ENCODE measurements around the gene SOSTDC1.

Gene SOSTDC1

GRCh38 chr7:16504019-16504418, 38.5 kb upstream of the SOSTDC1 start:
- ChIA-PET CTCF (interaction anchor here (0.6 kb wide), 1 partner anchor 56 kb away, joined by 3 read pairs; no protein-coding TSS in a partner anchor), POLR2A (no interaction called here)
- TF ChIP-seq ELF4 (IDR thresholded peaks at IDR 0.05): no peak
- TF ChIP-seq ARNT (IDR thresholded peaks at IDR 0.05): no peak
- TF ChIP-seq LEF1 (IDR thresholded peaks at IDR 0.05; ENCODE audit: borderline replicate concordance): no peak
- TF ChIP-seq SUZ12 (IDR thresholded peaks at IDR 0.05): no peak
- TF ChIP-seq FOXK2 (IDR thresholded peaks at IDR 0.05): no peak
- no peak for TF ChIP-seq CTBP1 (IDR thresholded peaks at IDR 0.05; ENCODE audit: borderline replicate concordance)
- TF ChIP-seq TARDBP (IDR thresholded peaks at IDR 0.05): no peak
- TF ChIP-seq SP1 (IDR thresholded peaks at IDR 0.05): no peak
- DNase-seq (ENCODE audit: extremely low spot score): no peak

DNA sequence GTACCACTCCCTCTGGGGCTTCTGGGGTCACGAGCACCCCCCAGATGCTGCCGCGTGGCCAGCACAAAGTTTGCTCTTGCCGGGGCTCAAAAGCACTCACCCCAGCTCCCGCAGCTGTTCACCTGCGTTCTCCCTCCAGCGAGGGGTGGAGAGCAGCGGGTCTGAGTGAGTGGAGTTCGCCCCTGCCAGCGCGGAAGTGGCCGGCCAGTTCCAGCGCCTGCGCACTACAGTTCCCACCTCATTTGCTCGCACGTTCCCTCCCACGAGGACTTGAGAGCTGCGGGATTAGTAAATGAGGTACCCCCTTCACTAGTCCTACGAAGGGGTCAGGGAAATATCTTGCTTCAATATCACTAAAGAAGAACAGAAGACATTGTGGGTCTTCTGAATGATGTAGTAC, 36.8 kb upstream of the SOSTDC1 start:
- TF ChIP-seq NFRKB (IDR thresholded peaks at IDR 0.05) (no peak), FOXA1 (IDR thresholded peaks at IDR 0.05) (no peak), BHLHE40 (IDR thresholded peaks at IDR 0.05; ENCODE audit: borderline replicate concordance) (no peak), CTBP1 (IDR thresholded peaks at IDR 0.05; ENCODE audit: borderline replicate concordance) (no peak), SUZ12 (IDR thresholded peaks at IDR 0.05) (no peak), TARDBP (IDR thresholded peaks at IDR 0.05) (no peak), HDGF (IDR thresholded peaks at IDR 0.05; ENCODE audit: borderline replicate concordance) (no peak), L3MBTL2 (conservative IDR thresholded peaks at IDR 0.05) (no peak), ELF4 (IDR thresholded peaks at IDR 0.05) (no peak), FOXK2 (IDR thresholded peaks at IDR 0.05) (no peak), ARNT (IDR thresholded peaks at IDR 0.05) (no peak), SP1 (IDR thresholded peaks at IDR 0.05) (no peak), FOXM1 (IDR thresholded peaks at IDR 0.05; ENCODE audit: borderline replicate concordance) (no peak), ZNF384 (IDR thresholded peaks at IDR 0.05) (no peak), LEF1 (IDR thresholded peaks at IDR 0.05; ENCODE audit: borderline replicate concordance) (no peak)
- TF ChIP-seq, protein P1, sequence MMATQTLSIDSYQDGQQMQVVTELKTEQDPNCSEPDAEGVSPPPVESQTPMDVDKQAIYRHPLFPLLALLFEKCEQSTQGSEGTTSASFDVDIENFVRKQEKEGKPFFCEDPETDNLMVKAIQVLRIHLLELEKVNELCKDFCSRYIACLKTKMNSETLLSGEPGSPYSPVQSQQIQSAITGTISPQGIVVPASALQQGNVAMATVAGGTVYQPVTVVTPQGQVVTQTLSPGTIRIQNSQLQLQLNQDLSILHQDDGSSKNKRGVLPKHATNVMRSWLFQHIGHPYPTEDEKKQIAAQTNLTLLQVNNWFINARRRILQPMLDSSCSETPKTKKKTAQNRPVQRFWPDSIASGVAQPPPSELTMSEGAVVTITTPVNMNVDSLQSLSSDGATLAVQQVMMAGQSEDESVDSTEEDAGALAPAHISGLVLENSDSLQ (IDR thresholded peaks at IDR 0.05): no peak
- POLR2A ChIA-PET: no interaction called here
- no peak for DNase-seq (ENCODE audit: extremely low spot score)
- CTCF ChIA-PET: no interaction called here

GRCh38 chr7:16498122-16498521, 32.6 kb upstream of the SOSTDC1 start:
- no peak for DNase-seq (ENCODE audit: extremely low spot score)
- TF ChIP-seq CTBP1 (IDR thresholded peaks at IDR 0.05; ENCODE audit: borderline replicate concordance) (no peak), SUZ12 (IDR thresholded peaks at IDR 0.05) (no peak), FOXK2 (IDR thresholded peaks at IDR 0.05) (no peak), ARNT (IDR thresholded peaks at IDR 0.05) (no peak)
- TF ChIP-seq, protein P1 (IDR thresholded peaks at IDR 0.05): no peak
- POLR2A ChIA-PET: no interaction called here
- CTCF ChIA-PET: interaction anchor here (0.7 kb wide), 1 partner anchor 676 kb away, joined by 3 read pairs; no protein-coding TSS in a partner anchor

GRCh38 chr7:16494955-16495719, 29.6 kb upstream of the SOSTDC1 start:
- CTCF ChIA-PET: no interaction called here
- TF ChIP-seq NFRKB (IDR thresholded peaks at IDR 0.05): no peak
- TF ChIP-seq FOXA1 (IDR thresholded peaks at IDR 0.05): no peak
- no peak for TF ChIP-seq CTBP1 (IDR thresholded peaks at IDR 0.05; ENCODE audit: borderline replicate concordance)
- TF ChIP-seq BHLHE40 (IDR thresholded peaks at IDR 0.05; ENCODE audit: borderline replicate concordance): no peak
- no peak for TF ChIP-seq ZNF384 (IDR thresholded peaks at IDR 0.05)
- TF ChIP-seq, protein P1 (IDR thresholded peaks at IDR 0.05): no peak
- no peak for TF ChIP-seq FOXK2 (IDR thresholded peaks at IDR 0.05)
- TF ChIP-seq TARDBP (IDR thresholded peaks at IDR 0.05): no peak
- no peak for TF ChIP-seq ARNT (IDR thresholded peaks at IDR 0.05)
- no peak for TF ChIP-seq HDGF (IDR thresholded peaks at IDR 0.05; ENCODE audit: borderline replicate concordance)
- POLR2A ChIA-PET: no interaction called here
- no peak for DNase-seq (ENCODE audit: extremely low spot score)

- POLR2A ChIA-PET: no interaction called here
- DNase-seq (ENCODE audit: extremely low spot score): no peak
- TF ChIP-seq SP1 (IDR thresholded peaks at IDR 0.05): no peak
- TF ChIP-seq, protein P1 (IDR thresholded peaks at IDR 0.05): 0 out of 2 replicates have a peak, but pooled peaks have one; percentile 2
- CTCF ChIA-PET: no interaction called here
Observed at GRCh38 chr7:16494551-16494950, 29.0 kb upstream of the SOSTDC1 start.

DNA sequence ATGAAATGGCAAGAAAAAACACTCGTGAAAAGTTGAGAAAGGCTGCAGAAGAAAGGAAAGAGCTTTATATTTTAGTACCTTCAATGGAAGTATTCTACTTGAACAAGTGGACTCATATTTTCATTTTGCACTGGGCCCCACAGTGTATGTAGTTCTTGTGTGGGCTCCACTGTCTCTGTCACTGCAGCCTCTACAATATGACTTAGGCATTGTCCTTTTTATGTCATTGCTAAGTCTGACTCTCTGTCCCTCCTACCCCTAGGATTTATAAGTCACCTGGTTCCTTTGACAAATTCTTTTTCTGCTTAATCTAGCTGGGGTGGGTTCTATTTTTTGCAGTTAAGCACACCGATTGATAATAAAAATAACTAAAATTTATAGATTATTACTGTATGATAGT, 27.7 kb upstream of the SOSTDC1 start:
- TF ChIP-seq LEF1 (IDR thresholded peaks at IDR 0.05; ENCODE audit: borderline replicate concordance) (no peak), HDGF (IDR thresholded peaks at IDR 0.05; ENCODE audit: borderline replicate concordance) (no peak), FOXA1 (IDR thresholded peaks at IDR 0.05) (no peak), SUZ12 (IDR thresholded peaks at IDR 0.05) (no peak), BHLHE40 (IDR thresholded peaks at IDR 0.05; ENCODE audit: borderline replicate concordance) (no peak), TARDBP (IDR thresholded peaks at IDR 0.05) (no peak), CTBP1 (IDR thresholded peaks at IDR 0.05; ENCODE audit: borderline replicate concordance) (no peak), NFRKB (IDR thresholded peaks at IDR 0.05) (no peak), FOXM1 (IDR thresholded peaks at IDR 0.05; ENCODE audit: borderline replicate concordance) (no peak), ELF4 (IDR thresholded peaks at IDR 0.05) (no peak), ARNT (IDR thresholded peaks at IDR 0.05) (no peak), FOXK2 (IDR thresholded peaks at IDR 0.05) (no peak), L3MBTL2 (conservative IDR thresholded peaks at IDR 0.05) (no peak)
- TF ChIP-seq, protein P1 (IDR thresholded peaks at IDR 0.05): no peak
- DNase-seq (ENCODE audit: extremely low spot score): no peak
- ChIA-PET POLR2A (no interaction called here), CTCF (no interaction called here)

All from HEK293T (cell line).